Peyer's patch (tissue), 4 donors: ENCODE results near the gene WFS1. TPM values are rescaled to one million over a fixed set of nuclear protein-coding genes. Genes with fewer than 3 reads are reported as not detected.

Experiments used
- DNase-seq, 3 donors: peaks; one replicate each; pipeline ENCODE4 v3.0.0-alpha.2; 2017 to 2019
- H3K27ac ChIP-seq, 4 donors: fragments of 200-600 bp; sonication (generic); one replicate each; pipeline ENCODE4 v1.5.1; 2016 to 2019
- H3K27me3 ChIP-seq, 2 donors: fragments of 200-600 bp; sonication (generic); one replicate each; pipeline ENCODE4 v1.5.1; 2019
- H3K36me3 ChIP-seq, 3 donors: fragments of 200-600 bp; sonication (generic); one replicate each; pipeline ENCODE4 v1.5.1; 2016 to 2019
- H3K4me1 ChIP-seq, 4 donors: fragments of 200-600 bp; sonication (generic); one replicate each; pipeline ENCODE4 v1.5.1; 2016 to 2019
- H3K4me3 ChIP-seq, 4 donors: fragments of 200-600 bp; sonication (generic); 1 replicate in 3 of 4; 2 replicates in 1 of 4; pipeline ENCODE4 v1.5.1; 2016 to 2019; ENCODE audit warnings: mild to moderate bottlenecking in 1 of 4
- H3K9me3 ChIP-seq, 4 donors: fragments of 200-600 bp; sonication (generic); one replicate each; pipeline ENCODE4 v1.5.1; 2016 to 2019; ENCODE audit warnings: mild to moderate bottlenecking in 1 of 4
- POLR2A ChIP-seq, 2 donors: fragments of 450-650 bp; IDR thresholded peaks; one replicate each; pipeline ENCODE4 v1.5.1; 2017; ENCODE audit warnings: antibody characterized with exemption in 2 of 2, mild to moderate bottlenecking in 2 of 2, moderate library complexity in 2 of 2
- total RNA-seq, 4 donors: library from RNA; depleted of rRNA; stranded (reverse); fragments of >200 nt; gene quantifications; one replicate each; pipeline ENCODE4 v1.1.0, GENCODE V29; 2016
- TF ChIP-seq, protein P1 (sequence below), 6 experiments: fragments of 450-650 bp in 4 of 6; fragments of 200-600 bp in 2 of 6; sonication (generic) in 1 of 6; IDR thresholded peaks; one replicate each; pipeline ENCODE4 v1.5.1; 2017 to 2019; ENCODE audit warnings: antibody characterized with exemption in 6 of 6, mild to moderate bottlenecking in 3 of 6, moderate library complexity in 1 of 6

WFS1 gene
- total RNA-seq, 4 donors from 2014 or later = 10.0 to 39.6 (median 30.0) TPM

GRCh38 chr4:6300359-6300758 is 30.7 kb downstream of the WFS1 start:
- TF ChIP-seq, protein P1, sequence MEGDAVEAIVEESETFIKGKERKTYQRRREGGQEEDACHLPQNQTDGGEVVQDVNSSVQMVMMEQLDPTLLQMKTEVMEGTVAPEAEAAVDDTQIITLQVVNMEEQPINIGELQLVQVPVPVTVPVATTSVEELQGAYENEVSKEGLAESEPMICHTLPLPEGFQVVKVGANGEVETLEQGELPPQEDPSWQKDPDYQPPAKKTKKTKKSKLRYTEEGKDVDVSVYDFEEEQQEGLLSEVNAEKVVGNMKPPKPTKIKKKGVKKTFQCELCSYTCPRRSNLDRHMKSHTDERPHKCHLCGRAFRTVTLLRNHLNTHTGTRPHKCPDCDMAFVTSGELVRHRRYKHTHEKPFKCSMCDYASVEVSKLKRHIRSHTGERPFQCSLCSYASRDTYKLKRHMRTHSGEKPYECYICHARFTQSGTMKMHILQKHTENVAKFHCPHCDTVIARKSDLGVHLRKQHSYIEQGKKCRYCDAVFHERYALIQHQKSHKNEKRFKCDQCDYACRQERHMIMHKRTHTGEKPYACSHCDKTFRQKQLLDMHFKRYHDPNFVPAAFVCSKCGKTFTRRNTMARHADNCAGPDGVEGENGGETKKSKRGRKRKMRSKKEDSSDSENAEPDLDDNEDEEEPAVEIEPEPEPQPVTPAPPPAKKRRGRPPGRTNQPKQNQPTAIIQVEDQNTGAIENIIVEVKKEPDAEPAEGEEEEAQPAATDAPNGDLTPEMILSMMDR (IDR thresholded peaks at IDR 0.05) = no peak
- no peak for TF ChIP-seq POLR2A (IDR thresholded peaks at IDR 0.05)
- H3K27ac ChIP-seq = no peak overlapping the region
- H3K27me3 ChIP-seq = no peaks in the 10 kb centered on the region
- H3K9me3 ChIP-seq = no peaks in the 10 kb centered on the region
- DNase-seq = no peak
- no peaks in the 10 kb centered on the region for H3K4me1 ChIP-seq
- peaks cover 0 to 25% (median 0%) of the 10 kb centered on the region in 3 donors for H3K36me3 ChIP-seq
- H3K4me3 ChIP-seq = no peak overlapping the region

DNA sequence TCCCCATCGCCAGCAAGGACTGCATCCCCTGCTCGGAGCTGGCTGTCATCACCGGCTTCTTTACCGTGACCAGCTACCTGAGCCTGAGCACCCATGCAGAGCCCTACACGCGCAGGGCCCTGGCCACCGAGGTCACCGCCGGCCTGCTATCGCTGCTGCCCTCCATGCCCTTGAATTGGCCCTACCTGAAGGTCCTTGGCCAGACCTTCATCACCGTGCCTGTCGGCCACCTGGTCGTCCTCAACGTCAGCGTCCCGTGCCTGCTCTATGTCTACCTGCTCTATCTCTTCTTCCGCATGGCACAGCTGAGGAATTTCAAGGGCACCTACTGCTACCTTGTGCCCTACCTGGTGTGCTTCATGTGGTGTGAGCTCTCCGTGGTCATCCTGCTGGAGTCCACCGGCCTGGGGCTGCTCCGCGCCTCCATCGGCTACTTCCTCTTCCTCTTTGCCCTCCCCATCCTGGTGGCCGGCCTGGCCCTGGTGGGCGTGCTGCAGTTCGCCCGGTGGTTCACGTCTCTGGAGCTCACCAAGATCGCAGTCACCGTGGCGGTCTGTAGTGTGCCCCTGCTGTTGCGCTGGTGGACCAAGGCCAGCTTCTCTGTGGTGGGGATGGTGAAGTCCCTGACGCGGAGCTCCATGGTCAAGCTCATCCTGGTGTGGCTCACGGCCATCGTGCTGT is 31.5 kb downstream of the WFS1 start:
- H3K36me3 ChIP-seq = peaks cover 0 to 22% (median 0%) of the 10 kb centered on the region in 3 donors
- H3K4me3 ChIP-seq = no peak overlapping the region
- TF ChIP-seq, protein P1 (IDR thresholded peaks at IDR 0.05) = no peak
- no peak for TF ChIP-seq POLR2A (IDR thresholded peaks at IDR 0.05)
- no peak for DNase-seq
- H3K27me3 ChIP-seq = no peaks in the 10 kb centered on the region
- no peak overlapping the region for H3K27ac ChIP-seq
- H3K4me1 ChIP-seq = no peaks in the 10 kb centered on the region
- no peaks in the 10 kb centered on the region for H3K9me3 ChIP-seq

- Histone ChIP-seq H3K9me3 (no peaks in the 10 kb centered on the region), H3K27ac (no peak overlapping the region), H3K4me1 (no peaks in the 10 kb centered on the region), H3K27me3 (no peaks in the 10 kb centered on the region), H3K36me3 (peaks cover 0 to 22% (median 0%) of the 10 kb centered on the region in 3 donors), H3K4me3 (no peak overlapping the region)
- TF ChIP-seq, protein P1 (IDR thresholded peaks at IDR 0.05) = no peak
- no peak for DNase-seq
Measured at GRCh38 chr4:6301732-6302442, 32.2 kb downstream of the WFS1 start.

DNA sequence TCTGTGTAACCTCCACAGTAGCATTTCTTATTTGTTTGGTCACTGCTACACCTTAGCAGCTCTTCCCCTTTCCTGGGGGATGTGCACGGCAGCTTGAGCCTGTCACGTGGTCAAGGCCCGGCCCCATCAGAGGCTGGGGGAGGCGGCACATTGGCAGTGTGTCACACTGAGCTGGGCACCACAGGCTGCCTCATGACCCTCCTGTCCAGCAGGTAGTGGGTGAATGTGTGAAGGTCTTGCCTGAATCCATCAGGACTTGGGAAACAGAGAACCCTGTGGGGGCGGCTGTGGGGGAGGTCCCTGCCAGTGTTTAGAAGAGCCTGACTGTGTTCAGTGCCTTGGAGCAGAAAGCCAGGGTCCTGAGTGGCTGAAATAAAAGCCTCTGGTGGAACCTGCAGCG is 33.2 kb downstream of the WFS1 start:
- DNase-seq = no peak
- H3K4me3 ChIP-seq = no peak overlapping the region
- TF ChIP-seq, protein P1 (IDR thresholded peaks at IDR 0.05) = no peak
- TF ChIP-seq POLR2A (IDR thresholded peaks at IDR 0.05) = no peak
- H3K9me3 ChIP-seq = no peaks in the 10 kb centered on the region
- H3K4me1 ChIP-seq = no peaks in the 10 kb centered on the region
- no peak overlapping the region for H3K27ac ChIP-seq
- peaks cover 0 to 22% (median 0%) of the 10 kb centered on the region in 3 donors for H3K36me3 ChIP-seq
- no peaks in the 10 kb centered on the region for H3K27me3 ChIP-seq

- no peaks in the 10 kb centered on the region for H3K4me1 ChIP-seq
- no peaks in the 10 kb centered on the region for H3K9me3 ChIP-seq
- H3K36me3 ChIP-seq = peaks cover 0 to 22% (median 0%) of the 10 kb centered on the region in 3 donors
- no peaks in the 10 kb centered on the region for H3K27me3 ChIP-seq
- no peak overlapping the region for H3K4me3 ChIP-seq
- TF ChIP-seq POLR2A (IDR thresholded peaks at IDR 0.05) = no peak
- TF ChIP-seq, protein P1 (IDR thresholded peaks at IDR 0.05) = no peak
- H3K27ac ChIP-seq = no peak overlapping the region
- no peak for DNase-seq
Measured at GRCh38 chr4:6303943-6304342, 34.3 kb downstream of the WFS1 start.
